HG03025 (cell line): ENCODE results near the gene MAP3K6.

ENCODE experiments used
- ATAC-seq: cut with Tn5 transposase; IDR thresholded peaks from one replicate; pipeline ENCODE4 v1.9.1; 2021; ENCODE audit warnings: mild to moderate bottlenecking, moderate library complexity; ENCODE audit not compliant: unreplicated experiment, low FRiP score

Gene MAP3K6

DNA sequence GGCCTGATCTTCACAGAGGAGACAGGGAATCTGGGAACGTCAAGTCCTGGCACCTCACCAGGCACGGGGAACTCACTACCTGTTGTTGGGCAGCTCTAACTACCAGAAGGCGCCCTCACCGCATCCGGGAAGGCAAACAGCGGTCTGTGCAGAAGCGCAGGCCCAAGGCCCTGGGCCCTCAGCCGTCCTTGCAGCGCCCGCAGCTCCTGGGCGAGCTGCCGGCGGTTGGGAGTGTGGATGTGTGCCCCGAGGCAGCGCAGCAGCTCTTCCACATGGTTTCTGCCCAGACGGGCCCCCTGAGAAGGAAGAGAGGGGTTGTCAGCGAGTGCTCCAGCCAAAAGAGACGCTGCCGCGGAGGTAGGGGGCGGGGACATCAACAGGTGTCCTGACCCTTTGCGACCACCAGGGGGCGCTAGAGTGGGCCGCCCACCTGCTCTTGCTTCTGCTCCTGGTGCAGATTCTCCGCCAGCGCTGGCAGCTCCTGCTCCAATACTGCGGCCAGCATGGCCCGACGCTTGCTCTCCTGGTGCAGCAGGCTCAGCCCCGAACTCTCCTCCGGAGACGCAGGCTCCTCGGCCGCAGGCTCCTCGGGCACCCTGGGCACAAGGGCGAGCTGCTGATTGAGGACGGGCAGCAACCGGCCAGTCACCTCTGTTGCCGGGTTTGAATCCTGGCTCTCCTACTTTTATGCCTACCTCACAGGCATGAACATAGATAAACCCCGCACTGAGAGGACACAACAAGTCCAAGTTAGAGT, 9.3 kb downstream of the MAP3K6 start:
- no peak for ATAC-seq

DNA sequence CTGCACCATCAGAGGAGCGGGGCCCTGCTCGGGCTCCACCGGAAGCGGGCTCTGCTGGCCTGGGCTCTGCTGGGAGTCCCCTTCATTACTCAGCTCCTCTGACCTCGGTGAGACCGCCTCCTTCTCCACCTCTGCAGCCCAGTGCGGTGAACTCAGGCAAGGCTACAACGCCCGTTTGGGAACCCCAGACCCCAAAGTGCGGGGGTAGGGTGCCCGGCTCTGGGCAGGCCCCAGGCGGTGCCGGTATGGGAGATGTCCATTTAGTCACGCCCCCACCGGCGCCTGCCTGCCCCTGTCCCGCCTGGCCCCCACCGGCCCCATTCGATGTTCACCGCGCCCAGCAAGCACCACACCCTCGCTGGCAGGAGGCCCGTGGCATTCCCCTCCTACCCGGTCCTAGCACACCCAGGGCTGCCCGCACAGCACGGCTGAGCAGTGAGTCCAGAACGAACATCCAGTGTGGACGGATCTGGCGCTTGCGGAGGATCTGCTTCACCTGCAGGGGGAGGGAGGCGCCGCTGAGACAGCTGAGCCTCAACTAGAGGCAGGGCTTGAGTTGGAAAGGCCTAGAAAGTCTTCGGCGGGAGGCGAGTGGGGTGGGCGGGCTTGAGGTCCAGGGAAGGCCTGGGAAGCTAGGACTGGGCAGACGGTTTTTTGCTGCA, 10.0 kb downstream of the MAP3K6 start:
- no peak for ATAC-seq

DNA sequence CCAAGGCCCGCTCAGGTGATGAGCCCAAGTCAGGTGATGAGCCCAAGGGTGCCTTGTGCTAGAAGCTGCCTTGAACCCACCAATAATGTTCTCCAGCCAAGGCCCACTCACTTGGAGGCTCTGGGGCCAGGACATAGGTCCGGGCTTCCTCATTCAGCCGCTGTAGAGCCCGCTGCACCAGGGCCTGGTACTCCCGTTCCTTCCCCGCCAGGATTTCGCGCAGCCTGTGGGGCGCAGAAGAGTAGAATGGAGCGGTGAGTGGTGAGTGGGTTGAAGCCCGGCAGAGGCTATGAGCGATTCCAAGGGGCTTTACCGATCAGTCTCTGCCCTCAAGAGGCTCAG, 10.5 kb downstream of the MAP3K6 start:
- no peak for ATAC-seq

DNA sequence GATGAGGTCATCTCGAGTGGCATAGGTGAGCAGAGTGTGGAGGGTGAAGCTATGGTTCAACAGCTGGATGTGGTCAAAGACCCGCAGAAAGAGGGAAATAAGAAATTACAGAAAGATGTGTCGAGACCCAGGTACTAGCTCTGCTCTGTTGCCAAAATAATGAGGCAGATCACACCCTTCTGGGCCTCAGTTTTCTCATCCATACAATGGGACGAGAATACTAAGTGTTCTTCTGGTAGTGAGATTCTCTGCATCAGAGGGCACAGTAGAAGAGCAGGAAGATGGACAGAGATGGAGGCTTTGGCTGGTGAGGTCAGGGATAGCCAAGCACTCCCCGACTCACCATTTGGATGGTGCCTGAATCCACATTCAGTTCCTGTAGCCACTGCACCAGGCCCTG, 11.1 kb downstream of the MAP3K6 start:
- no peak for ATAC-seq

DNA sequence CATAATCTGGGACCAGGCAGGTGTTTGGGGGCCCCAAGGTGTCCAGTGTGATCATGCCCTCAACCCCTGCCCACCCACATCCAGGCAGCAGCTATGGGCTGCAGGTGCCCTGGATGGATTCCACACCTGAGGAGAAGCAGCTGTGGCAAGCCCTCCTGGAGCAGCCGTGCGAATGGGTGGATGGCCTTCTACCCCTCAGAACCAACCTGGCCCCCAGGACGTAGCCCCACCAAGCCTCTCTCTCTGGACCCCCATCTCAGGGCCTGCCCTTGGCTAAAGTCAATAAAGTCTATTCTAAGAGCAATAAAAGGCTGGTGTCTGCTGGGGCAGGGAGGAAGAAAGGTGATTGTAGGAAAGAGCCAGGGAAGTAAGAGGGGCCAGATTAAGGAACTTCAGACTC, 13.1 kb downstream of the MAP3K6 start:
- no peak for ATAC-seq

DNA sequence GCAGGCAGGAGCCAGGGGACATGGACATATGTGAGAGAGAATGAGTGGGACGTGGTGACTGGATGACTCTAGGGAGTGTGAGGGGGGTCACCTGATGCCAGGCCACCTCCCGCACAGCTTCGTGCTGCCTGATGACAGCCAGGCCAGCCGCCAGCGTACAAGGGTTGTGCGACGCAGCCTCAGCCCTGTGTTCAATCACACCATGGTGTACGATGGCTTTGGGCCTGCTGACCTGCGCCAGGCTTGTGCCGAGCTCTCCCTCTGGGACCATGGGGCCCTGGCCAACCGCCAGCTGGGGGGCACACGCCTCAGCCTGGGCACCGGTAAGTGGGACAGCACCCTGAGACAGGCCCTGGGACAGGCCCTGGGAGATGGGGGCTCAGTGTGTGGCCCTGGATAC, 13.6 kb downstream of the MAP3K6 start:
- ATAC-seq = no peak

DNA sequence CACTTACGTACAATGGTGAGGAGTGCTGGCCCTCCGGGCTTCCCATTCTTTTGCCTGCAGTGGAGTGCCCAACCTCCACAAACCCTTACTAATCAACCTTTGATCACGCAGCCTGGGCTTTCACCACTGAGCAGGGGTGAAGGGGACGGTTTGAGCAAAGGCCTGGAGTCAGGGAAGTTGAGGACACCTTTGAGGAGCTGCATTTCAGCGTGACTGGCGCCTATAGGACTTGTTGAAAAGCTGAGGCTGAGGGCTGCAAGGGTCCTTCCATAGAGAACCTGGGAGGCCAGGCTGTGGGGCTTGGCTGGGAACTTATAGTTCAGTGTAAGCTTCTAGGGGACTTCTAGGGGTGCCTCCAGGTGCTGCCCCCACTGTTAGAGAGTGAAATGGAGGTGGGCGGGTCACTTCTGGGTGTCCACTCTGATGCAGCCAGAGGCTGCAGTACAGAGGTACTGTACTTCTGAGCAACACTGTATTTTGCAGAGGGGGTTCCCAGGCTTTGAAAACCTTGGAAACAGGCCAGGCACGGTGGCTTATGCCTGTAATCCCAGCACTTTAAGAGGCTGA, 15.1 kb downstream of the MAP3K6 start:
- no peak for ATAC-seq

DNA sequence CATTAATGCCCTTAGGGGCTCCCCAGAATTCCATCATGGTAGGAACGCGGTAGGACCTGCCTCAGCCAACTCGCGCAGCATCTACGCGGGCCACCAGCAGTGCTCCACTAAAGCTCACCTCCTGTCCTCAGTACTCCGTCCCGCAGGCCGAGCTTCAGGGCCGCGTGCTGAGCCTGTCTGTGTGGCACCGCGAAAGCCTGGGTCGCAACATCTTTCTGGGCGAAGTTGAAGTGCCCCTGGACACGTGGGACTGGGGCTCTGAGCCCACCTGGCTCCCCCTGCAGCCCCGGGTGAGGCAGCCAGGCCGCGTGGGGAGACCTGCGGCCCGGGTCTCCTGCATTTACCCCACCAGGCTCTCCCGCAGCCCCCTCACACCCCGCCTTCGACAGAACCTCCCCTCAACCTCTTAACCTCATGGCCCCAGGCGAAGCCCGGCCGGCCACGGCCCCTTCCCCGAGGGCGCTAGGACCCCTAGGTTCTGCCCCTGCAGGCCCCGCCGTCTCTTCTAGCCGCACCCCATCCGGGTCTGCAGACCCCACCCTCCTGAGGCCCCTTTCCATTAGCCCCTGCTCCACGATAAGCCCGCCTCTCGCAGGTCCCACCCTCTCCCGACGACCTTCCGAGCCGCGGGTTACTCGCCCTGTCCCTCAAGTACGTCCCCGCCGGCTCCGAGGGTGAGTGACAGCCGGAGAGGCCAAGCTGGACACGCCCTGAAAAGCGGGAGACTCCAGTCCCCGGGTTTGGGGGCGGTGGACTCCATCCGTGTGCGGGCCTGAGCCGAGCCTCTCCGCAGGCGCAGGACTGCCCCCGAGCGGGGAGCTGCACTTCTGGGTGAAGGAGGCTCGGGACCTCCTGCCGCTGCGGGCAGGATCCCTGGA, 15.9 kb downstream of the MAP3K6 start:
- ATAC-seq = no peak

DNA sequence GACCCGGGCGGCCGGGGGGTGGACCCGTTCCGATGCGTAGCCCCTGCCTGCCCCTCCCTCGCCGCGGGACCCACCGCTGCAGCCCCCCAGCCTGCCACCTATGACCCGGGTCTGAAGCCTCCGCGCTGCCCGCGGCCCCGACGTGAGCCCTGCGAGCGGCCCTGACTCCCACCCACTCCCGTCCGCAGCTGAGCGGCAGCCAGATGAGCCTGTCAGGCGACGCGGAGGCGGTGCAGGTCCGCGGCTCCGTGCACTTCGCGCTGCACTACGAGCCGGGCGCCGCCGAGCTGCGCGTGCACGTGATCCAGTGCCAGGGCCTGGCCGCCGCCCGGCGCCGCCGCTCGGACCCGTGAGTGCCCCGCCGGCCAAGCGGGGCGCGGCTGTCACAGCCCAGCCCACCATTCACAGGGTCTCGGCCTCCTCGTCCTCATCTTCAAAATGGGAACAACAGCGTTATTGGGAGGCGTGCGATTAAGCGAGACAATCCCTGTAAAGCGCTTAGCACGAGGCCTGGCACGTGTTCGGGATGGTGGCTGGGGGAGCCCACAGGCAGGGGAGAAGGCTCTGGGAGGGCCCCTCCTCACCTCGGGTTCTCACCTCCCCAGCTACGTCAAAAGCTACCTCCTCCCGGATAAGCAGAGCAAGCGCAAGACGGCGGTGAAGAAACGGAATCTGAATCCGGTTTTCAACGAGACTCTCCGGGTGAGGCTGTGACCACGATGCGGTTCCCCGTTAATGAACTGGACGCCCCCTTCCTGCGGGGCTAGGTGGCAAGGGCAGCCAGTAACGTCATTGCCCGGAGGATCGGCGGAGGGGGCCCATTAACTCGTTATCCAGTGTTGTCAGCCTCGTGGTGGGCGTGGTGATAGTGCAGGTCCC, 16.7 kb downstream of the MAP3K6 start:
- ATAC-seq = no peak

DNA sequence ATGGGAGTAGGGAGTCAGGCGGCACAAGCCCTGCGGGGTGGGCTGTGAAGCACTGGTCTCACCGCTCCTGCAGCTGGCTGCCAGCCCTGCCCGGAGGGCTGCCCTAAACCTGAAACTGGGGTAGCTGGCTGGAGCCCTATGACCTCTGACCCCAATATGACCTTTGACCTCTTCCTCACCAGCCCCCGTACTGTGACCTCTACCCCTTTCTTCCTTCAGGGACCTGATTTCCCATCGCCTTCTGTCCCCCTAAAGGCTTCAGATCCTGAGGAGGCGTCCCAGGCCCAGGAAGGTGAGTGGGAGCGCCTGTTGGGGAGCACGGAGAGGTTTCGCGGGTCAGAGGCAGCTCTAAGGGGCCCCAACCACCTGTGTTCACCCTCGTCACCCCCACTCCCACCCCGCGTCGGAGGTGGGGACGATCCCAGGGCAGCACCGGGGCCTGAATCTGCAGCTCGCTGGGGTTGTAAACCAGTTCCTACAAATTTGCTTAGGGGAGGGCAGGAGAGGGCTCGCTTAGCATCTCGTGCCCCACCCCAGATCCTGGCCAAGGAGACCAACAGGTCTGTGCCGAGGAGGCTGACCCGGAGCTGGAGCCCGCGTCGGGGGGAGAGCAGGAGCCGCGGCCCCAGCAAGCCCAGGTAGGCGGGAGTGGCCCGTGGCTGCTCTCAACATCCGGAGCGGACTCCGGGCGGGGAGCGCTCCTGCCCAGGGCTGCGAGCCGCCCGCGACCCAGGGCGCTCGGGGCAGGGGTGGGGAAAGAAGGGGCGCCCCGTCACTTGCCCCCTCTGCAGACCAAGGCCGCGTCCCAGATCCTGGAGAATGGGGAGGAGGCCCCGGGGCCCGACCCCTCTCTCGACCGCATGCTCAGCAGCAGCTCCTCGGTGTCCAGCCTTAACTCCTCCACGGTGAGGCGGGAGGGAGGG, 17.6 kb downstream of the MAP3K6 start:
- ATAC-seq = no peak

DNA sequence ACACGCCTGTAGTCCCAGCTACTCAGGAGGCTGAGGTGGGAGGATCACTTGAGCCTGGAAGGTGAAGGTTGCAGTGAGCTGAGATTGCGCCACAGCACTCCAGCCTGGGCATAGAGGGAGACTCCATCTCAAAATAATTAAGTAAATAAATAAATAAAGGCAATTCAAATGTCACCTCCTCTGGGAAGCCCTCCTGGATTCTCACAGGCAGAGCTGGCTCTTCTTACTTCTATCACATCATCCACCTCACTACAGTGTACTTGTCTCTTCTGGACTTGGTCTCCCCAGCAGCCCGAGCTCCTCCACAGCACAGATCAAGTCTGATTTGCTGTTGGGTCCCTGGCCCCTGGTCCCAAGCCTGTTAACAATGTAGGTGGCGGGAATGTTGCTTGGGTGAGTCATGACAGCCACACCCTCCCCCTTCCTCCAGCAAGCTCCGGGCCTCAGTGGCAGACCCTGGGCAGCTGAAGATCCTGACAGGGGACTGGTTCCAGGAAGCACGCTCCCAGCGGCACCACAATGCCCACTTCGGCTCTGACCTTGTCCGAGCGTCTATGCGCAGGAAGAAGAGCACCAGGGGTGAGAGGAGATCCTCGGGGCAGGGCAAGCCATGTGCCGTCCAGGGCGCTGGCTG, 19.7 kb downstream of the MAP3K6 start:
- ATAC-seq = no peak

DNA sequence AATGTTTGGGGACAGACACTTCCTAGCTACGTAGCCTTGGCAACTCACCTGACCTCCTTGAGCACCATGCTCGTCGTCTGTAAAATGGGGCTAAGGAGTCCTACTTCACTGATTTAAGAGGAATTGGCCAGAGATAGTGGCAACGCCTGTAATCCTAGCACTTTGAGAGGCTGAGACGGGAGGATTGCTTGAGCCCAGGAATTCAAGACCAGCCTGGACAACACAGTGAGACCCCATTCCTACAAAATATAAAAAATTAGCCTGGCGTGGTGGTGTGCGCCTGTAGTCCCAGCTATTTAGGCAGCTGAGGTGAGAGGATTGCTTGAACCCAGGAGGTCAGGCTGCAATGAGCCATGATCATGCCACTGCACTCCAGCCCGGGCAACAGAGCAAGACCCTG, 20.4 kb downstream of the MAP3K6 start:
- no peak for ATAC-seq

DNA sequence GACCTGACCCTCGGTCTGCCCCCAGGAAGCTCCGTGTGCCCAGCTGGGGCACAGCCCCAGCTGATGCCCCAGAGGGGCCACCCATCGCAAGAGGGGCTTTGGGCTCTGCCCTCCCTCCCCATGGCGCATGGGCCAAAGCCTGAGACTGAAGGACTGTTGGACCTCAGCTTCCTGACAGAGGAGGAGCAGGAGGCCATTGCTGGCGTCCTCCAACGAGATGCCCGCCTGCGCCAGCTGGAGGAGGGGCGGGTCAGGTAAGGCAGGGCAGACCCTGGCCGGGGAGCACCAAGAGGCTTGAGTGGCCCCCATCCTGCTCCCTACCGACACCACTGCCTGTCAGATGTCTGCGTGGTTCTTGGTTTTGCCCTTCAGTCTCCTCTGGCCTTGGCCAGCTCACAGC, 21.5 kb downstream of the MAP3K6 start:
- ATAC-seq = no peak

DNA sequence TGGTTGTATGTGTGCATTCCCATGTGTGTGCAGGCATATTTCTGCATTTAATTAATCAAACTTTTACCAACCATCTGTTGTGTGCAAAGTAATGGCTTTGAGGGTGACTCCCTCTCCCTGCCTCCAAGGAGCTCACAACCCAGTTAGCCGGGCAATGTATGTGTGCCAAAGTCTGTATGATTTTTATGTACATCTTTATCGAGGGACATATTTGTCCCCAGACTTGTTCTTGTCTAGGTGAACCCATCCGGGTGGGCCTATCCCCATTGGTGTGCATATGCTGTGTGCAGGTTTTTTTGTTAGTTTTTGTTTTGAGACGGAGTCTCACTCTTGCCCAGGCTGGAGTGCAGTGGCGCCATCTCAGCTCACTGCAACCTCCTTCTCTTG, 23.1 kb downstream of the MAP3K6 start:
- no peak for ATAC-seq

DNA sequence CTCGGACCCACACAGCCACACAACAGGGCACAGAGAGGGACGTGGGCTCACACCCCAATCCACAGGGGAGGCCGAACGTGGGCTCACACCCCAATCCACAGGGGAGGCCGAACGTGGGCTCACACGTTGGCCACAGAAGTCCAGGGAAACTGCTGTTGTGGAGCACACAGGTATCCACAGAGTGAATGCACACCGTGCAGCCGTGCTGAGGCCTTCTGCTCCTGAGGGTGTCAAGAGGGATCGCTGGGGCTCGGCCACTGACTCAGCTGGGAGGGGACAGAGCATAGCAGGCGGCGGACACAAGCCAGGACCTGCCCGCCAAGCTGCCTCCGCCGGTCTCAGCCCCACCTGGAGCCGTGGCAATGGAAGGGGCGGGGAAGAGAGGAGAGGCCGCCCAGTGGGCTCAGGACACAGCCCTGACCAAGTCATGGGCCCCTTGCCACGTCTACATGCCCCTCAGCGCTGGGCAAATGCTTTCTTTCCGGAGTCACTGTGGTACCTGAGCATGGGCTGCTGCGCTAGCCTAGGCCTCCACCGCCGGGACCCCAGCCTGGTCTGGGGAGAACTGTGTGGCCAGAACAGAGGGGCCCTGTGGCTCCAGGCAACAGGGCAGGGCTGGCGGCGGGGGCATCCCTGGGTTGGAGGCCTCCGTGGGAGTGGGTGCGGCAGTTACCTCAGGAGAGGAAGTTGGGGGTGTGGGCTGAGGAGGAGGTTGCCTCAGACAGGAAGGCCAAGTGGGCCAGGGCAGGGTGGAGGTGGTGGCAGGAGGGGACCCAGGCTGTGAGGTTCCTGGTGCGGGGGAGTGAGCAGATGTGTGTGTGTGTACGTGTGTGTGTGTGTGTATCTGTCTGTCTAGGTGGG, 23.8 kb downstream of the MAP3K6 start:
- ATAC-seq = no peak

DNA sequence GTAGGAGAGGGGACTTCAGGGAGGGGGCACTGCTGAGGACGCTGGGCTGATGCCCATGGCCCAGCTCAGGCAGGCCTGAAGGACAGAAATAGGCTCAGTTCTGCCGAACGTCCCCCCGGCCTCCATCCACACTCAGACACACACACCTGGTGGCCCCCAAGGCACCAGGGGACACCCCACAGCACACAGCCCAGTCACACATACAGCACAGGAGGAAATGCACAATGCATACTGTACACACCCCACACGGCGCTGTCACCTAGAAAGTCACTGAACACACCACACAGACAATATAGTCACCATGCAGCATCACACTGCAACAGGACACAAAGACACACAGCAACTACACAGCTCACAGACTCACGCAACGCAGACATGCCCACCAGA, 24.4 kb downstream of the MAP3K6 start:
- no peak for ATAC-seq

DNA sequence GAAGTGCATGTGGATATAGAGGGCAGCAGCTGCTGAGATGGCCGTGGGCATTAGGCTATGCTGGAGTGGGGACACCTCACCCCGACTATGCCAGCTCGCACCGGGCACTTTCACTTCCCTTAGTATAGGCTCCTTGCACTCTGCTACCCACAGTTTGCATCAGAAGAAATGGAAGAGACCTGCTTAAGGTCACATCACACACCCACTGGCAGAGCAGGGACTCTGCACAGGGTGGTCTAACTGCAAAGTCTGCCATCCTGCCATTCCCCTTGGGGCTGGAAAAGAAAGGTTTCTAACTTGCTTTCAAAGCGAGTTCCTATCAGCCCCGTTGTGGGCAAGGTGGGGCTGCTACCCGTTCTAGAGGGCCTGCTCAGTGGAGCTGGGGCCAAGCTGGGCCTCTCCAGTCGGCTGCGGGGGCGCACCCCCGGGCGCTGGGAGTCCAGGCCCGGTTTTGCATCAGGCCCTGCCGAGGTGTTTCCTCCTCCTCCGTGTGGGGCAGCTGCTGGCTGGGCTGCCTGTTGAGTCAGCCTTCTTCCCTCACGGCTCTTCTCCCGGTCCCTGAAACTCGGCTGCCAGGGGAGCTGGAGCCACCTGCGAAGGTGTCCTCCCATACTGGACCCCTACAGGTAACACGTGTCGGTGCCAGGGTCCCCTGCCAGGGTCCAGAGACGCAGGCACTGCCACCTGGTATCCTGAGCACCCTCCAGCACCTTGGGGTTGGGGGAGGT, 25.1 kb downstream of the MAP3K6 start, which contains the start of gene SYTL1:
Gene SYTL1, plus strand, starts transcription at position 498 of the 728 bp plus-strand sequence. CDS start 3,313 bp downstream, outside the sequence.
- ATAC-seq = no peak
